Measurements from ENCODE around the gene PRKG1.

PRKG1 gene

GRCh38 chr10:52050429-52051047 lies 976.3 kb downstream of the PRKG1 start:
- no peak for DNase-seq (ENCODE audit: low read depth, low spot score)

- no peak for DNase-seq (ENCODE audit: low read depth, low spot score)
Observed at GRCh38 chr10:52053497-52053896, 979.2 kb downstream of the PRKG1 start.

- no peak for DNase-seq (ENCODE audit: low read depth, low spot score)
Observed at GRCh38 chr10:52056291-52056690, 982.0 kb downstream of the PRKG1 start.

- DNase-seq (ENCODE audit: low read depth, low spot score): no peak
Observed at GRCh38 chr10:52059089-52059488, 984.8 kb downstream of the PRKG1 start.

GRCh38 chr10:52063159-52063558 lies 988.9 kb downstream of the PRKG1 start:
- no peak for DNase-seq (ENCODE audit: low read depth, low spot score)

GRCh38 chr10:52064084-52064845 lies 990.0 kb downstream of the PRKG1 start:
- no peak for DNase-seq (ENCODE audit: low read depth, low spot score)

GRCh38 chr10:52066383-52066782 lies 992.1 kb downstream of the PRKG1 start:
- no peak for DNase-seq (ENCODE audit: low read depth, low spot score)

GRCh38 chr10:52068485-52068884 lies 994.2 kb downstream of the PRKG1 start:
- DNase-seq (ENCODE audit: low read depth, low spot score): no peak

GRCh38 chr10:52071814-52072213 lies 997.5 kb downstream of the PRKG1 start:
- no peak for DNase-seq (ENCODE audit: low read depth, low spot score)

- no peak for DNase-seq (ENCODE audit: low read depth, low spot score)
Observed at GRCh38 chr10:52074505-52075026, 1000.3 kb downstream of the PRKG1 start.

- DNase-seq (ENCODE audit: low read depth, low spot score): no peak
Observed at GRCh38 chr10:52077814-52078213, 1003.5 kb downstream of the PRKG1 start.

- DNase-seq (ENCODE audit: low read depth, low spot score): no peak
Observed at GRCh38 chr10:52078397-52078937, 1004.2 kb downstream of the PRKG1 start.

GRCh38 chr10:52082307-52082706 lies 1008.0 kb downstream of the PRKG1 start:
- no peak for DNase-seq (ENCODE audit: low read depth, low spot score)

GRCh38 chr10:52083422-52083821 lies 1009.1 kb downstream of the PRKG1 start:
- no peak for DNase-seq (ENCODE audit: low read depth, low spot score)

- DNase-seq (ENCODE audit: low read depth, low spot score): no peak
Observed at GRCh38 chr10:52092390-52092789, 1018.1 kb downstream of the PRKG1 start.

- DNase-seq (ENCODE audit: low read depth, low spot score): no peak
Observed at GRCh38 chr10:52098130-52098529, 1023.8 kb downstream of the PRKG1 start.

- no peak for DNase-seq (ENCODE audit: low read depth, low spot score)
Observed at GRCh38 chr10:52099026-52099600, 1024.8 kb downstream of the PRKG1 start.

- DNase-seq (ENCODE audit: low read depth, low spot score): no peak
Observed at GRCh38 chr10:52100011-52100547, 1025.8 kb downstream of the PRKG1 start.

- DNase-seq (ENCODE audit: low read depth, low spot score): no peak
Observed at GRCh38 chr10:52105301-52105700, 1031.0 kb downstream of the PRKG1 start.

GRCh38 chr10:52106011-52106410 lies 1031.7 kb downstream of the PRKG1 start:
- no peak for DNase-seq (ENCODE audit: low read depth, low spot score)

GRCh38 chr10:52106899-52107298 lies 1032.6 kb downstream of the PRKG1 start:
- no peak for DNase-seq (ENCODE audit: low read depth, low spot score)

- DNase-seq (ENCODE audit: low read depth, low spot score): no peak
Observed at GRCh38 chr10:52108236-52108635, 1033.9 kb downstream of the PRKG1 start.

Measured in activated CD4-positive, CD25-positive, alpha-beta regulatory T cell treated with anti-CD3 and anti-CD28 coated beads, Interleukin-2, amount 50 U/mL, for 16 hours (primary cell).